ENCODE data around the gene GADD45GIP1.

DNA sequence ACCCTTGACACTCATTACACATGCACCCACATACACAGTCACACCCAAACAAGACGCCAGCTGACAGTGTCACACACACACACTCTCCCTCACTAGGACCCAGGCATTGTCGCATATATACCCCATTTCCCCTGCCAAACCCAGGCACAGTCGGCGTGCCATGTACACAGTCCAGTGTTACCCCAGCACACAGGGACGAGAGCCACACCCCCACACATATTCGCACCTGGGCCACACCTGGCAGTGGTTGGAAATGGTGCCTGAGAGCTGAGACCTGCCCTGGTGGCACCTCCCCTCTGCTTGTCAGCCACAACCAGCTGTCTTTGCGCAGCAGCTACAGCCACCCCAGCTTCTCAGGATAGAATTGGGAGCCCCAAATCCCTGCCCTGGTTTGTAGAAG, 47.2 kb upstream of the GADD45GIP1 start:
- TF ChIP-seq POLR2AphosphoS5 (IDR thresholded peaks at IDR 0.05; ENCODE audit: low read depth, low read length): no peak
- TF ChIP-seq, protein P1, sequence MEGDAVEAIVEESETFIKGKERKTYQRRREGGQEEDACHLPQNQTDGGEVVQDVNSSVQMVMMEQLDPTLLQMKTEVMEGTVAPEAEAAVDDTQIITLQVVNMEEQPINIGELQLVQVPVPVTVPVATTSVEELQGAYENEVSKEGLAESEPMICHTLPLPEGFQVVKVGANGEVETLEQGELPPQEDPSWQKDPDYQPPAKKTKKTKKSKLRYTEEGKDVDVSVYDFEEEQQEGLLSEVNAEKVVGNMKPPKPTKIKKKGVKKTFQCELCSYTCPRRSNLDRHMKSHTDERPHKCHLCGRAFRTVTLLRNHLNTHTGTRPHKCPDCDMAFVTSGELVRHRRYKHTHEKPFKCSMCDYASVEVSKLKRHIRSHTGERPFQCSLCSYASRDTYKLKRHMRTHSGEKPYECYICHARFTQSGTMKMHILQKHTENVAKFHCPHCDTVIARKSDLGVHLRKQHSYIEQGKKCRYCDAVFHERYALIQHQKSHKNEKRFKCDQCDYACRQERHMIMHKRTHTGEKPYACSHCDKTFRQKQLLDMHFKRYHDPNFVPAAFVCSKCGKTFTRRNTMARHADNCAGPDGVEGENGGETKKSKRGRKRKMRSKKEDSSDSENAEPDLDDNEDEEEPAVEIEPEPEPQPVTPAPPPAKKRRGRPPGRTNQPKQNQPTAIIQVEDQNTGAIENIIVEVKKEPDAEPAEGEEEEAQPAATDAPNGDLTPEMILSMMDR (IDR thresholded peaks at IDR 0.05): no peak
- TF ChIP-seq, protein P2, sequence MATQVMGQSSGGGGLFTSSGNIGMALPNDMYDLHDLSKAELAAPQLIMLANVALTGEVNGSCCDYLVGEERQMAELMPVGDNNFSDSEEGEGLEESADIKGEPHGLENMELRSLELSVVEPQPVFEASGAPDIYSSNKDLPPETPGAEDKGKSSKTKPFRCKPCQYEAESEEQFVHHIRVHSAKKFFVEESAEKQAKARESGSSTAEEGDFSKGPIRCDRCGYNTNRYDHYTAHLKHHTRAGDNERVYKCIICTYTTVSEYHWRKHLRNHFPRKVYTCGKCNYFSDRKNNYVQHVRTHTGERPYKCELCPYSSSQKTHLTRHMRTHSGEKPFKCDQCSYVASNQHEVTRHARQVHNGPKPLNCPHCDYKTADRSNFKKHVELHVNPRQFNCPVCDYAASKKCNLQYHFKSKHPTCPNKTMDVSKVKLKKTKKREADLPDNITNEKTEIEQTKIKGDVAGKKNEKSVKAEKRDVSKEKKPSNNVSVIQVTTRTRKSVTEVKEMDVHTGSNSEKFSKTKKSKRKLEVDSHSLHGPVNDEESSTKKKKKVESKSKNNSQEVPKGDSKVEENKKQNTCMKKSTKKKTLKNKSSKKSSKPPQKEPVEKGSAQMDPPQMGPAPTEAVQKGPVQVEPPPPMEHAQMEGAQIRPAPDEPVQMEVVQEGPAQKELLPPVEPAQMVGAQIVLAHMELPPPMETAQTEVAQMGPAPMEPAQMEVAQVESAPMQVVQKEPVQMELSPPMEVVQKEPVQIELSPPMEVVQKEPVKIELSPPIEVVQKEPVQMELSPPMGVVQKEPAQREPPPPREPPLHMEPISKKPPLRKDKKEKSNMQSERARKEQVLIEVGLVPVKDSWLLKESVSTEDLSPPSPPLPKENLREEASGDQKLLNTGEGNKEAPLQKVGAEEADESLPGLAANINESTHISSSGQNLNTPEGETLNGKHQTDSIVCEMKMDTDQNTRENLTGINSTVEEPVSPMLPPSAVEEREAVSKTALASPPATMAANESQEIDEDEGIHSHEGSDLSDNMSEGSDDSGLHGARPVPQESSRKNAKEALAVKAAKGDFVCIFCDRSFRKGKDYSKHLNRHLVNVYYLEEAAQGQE (IDR thresholded peaks at IDR 0.05; ENCODE audit: insufficient read depth in 1 of 2, low read depth in 2 of 2, low read length in 1 of 2): no peak
- no peak for TF ChIP-seq TCF7L2 (IDR thresholded peaks at IDR 0.05; ENCODE audit: low read depth, low read length)

Measured in Panc1 (cell line).